Mesenchymal stem cell (in vitro differentiated cells and primary cell): ENCODE measurements around the gene PSMD11.

ENCODE experiments used
- DNase-seq: peaks from one replicate; pipeline ENCODE4 v3.0.0-alpha.2; 2013
- H2AFZ ChIP-seq: one replicate; pipeline ENCODE4 v1.6.1; 2013; ENCODE audit warnings: low read depth, mild to moderate bottlenecking, control low read depth, inconsistent platforms, low read length, moderate library complexity
- H2AK5ac ChIP-seq: 2 replicates; pipeline ENCODE4 v1.6.1; 2013; ENCODE audit warnings: low read length, moderate library complexity, mild to moderate bottlenecking, inconsistent platforms; ENCODE audit not compliant: severe bottlenecking
- H2BK120ac ChIP-seq: one replicate; pipeline ENCODE4 v1.6.1; 2013; ENCODE audit warnings: low read depth, mild to moderate bottlenecking, inconsistent platforms, low read length, moderate library complexity
- H2BK12ac ChIP-seq, 2 experiments: one replicate each; pipeline ENCODE4 v1.6.1; 2013; ENCODE audit warnings: inconsistent platforms in 2 of 2, low read length in 2 of 2, mild to moderate bottlenecking in 2 of 2, moderate library complexity in 2 of 2, control low read depth in 1 of 2
- H2BK15ac ChIP-seq: one replicate; pipeline ENCODE4 v1.6.1; 2013; ENCODE audit warnings: mild to moderate bottlenecking, low read depth, inconsistent platforms; ENCODE audit not compliant: poor library complexity, severe bottlenecking
- H2BK5ac ChIP-seq: 2 replicates; pipeline ENCODE4 v1.6.1; 2013; ENCODE audit warnings: low read depth, mild to moderate bottlenecking, low read length, control low read depth, inconsistent platforms; ENCODE audit not compliant: poor library complexity, severe bottlenecking
- H3K14ac ChIP-seq, 2 experiments: one replicate each; pipeline ENCODE4 v1.6.1; 2013; ENCODE audit warnings: inconsistent platforms in 2 of 2, low read length in 2 of 2, control low read depth in 1 of 2, mild to moderate bottlenecking in 1 of 2, moderate library complexity in 1 of 2
- H3K18ac ChIP-seq, 2 experiments: one replicate each; pipeline ENCODE4 v1.6.1; 2013; ENCODE audit warnings: inconsistent platforms in 2 of 2, low read length in 2 of 2, control low read depth in 1 of 2, low read depth in 1 of 2, mild to moderate bottlenecking in 1 of 2
- H3K23ac ChIP-seq, 2 experiments: one replicate each; pipeline ENCODE4 v1.6.1; 2013; ENCODE audit warnings: inconsistent platforms in 2 of 2, low read length in 2 of 2, mild to moderate bottlenecking in 2 of 2, moderate library complexity in 2 of 2, control low read depth in 1 of 2
- H3K27ac ChIP-seq: 2 replicates; pipeline ENCODE4 v1.5.1; 2013; ENCODE audit warnings: mild to moderate bottlenecking, moderate library complexity, low read length, control low read depth, inconsistent platforms; ENCODE audit not compliant: poor library complexity, severe bottlenecking
- H3K27me3 ChIP-seq, 2 experiments: 2 replicates each; pipeline versions ENCODE4 v1.6.1 to v1.7.0; 2013; ENCODE audit warnings: low read length in 2 of 2, mild to moderate bottlenecking in 2 of 2, moderate library complexity in 2 of 2, control low read depth in 1 of 2, inconsistent platforms in 1 of 2; ENCODE audit not compliant: control insufficient read depth in 1 of 2, insufficient read depth in 1 of 2
- H3K36me3 ChIP-seq, 2 experiments: 2 replicates each; pipeline versions ENCODE4 v1.6.1 to v1.7.0; 2013; ENCODE audit warnings: low read length in 2 of 2, control low read depth in 1 of 2, inconsistent platforms in 1 of 2, low read depth in 1 of 2, mild to moderate bottlenecking in 1 of 2; ENCODE audit not compliant: insufficient read depth in 2 of 2, control insufficient read depth in 1 of 2
- H3K4ac ChIP-seq, 2 experiments: one replicate each; pipeline ENCODE4 v1.6.1; 2013; ENCODE audit warnings: inconsistent platforms in 2 of 2, low read length in 2 of 2, mild to moderate bottlenecking in 2 of 2, moderate library complexity in 2 of 2, control low read depth in 1 of 2, low read depth in 1 of 2
- H3K4me1 ChIP-seq: 2 replicates; pipeline ENCODE4 v1.6.1; 2013; ENCODE audit warnings: low read depth, low read length, control low read depth; ENCODE audit not compliant: control insufficient read depth, insufficient read depth
- H3K4me2 ChIP-seq: 2 replicates; pipeline ENCODE4 v1.6.1; 2013; ENCODE audit warnings: low read length, mild to moderate bottlenecking, inconsistent platforms; ENCODE audit not compliant: poor library complexity, severe bottlenecking
- H3K4me3 ChIP-seq, 2 experiments: 2 replicates each; pipeline versions ENCODE4 v1.5.1 to v1.7.0; 2013; ENCODE audit warnings: low read length in 2 of 2, mild to moderate bottlenecking in 2 of 2, control low read depth in 1 of 2, low read depth in 1 of 2; ENCODE audit not compliant: insufficient read depth in 1 of 2
- H3K79me1 ChIP-seq: replicated peaks from 2 replicates; pipeline ENCODE4 v1.6.1; 2013; ENCODE audit warnings: mild to moderate bottlenecking, control low read depth, low read length, inconsistent platforms; ENCODE audit not compliant: poor library complexity, severe bottlenecking
- H3K9ac ChIP-seq: 2 replicates; pipeline ENCODE4 v1.7.0; 2013; ENCODE audit warnings: mild to moderate bottlenecking, low read length, moderate library complexity
- H3K9me3 ChIP-seq: 2 replicates; pipeline ENCODE4 v1.7.0; 2013; ENCODE audit warnings: mild to moderate bottlenecking, low read length; ENCODE audit not compliant: control insufficient read depth
- H4K8ac ChIP-seq: one replicate; pipeline ENCODE4 v1.6.1; 2013; ENCODE audit warnings: inconsistent platforms, mild to moderate bottlenecking, low read length, moderate library complexity
- H4K91ac ChIP-seq: one replicate; pipeline ENCODE4 v1.6.1; 2013; ENCODE audit warnings: mild to moderate bottlenecking, low read length, inconsistent platforms
- WGBS: methylation state at CpG from one replicate; pipeline ENCODE4 v1.1.7; 2013; ENCODE audit warnings: mixed read lengths; 5-methylcytosine and 5-hydroxymethylcytosine counted together

PSMD11 gene

DNA sequence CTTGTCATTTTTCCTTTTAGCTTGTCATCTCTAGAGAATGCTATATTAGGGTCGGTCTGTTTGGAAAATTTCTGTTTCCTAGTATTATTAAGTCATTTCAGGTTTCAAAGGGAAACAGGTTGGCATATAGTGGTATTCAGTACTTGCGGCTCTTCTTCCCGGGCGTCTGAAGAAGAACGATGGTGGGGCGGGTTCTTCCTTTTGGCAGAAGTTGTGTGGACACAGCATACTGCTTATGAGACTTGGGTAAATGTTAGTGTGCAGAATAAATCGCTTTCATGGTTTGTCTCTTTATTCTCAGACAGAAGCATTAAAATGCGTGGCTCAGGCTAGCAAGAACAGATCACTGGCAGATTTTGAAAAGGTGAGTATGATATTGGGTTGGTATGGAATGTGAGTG lies 32.9 kb downstream of the PSMD11 start:
- DNase-seq = no peak
- H4K91ac ChIP-seq = no peak overlapping the region
- H3K4me3 ChIP-seq = no peak overlapping the region
- H2BK15ac ChIP-seq = no peak overlapping the region
- H2BK120ac ChIP-seq = no peak overlapping the region
- H3K79me1 ChIP-seq = peaks cover 25% of the 10 kb centered on the region
- H3K4me2 ChIP-seq = no peak overlapping the region
- no peak overlapping the region for H3K4ac ChIP-seq
- H3K23ac ChIP-seq = no peak overlapping the region
- no peak overlapping the region for H2BK5ac ChIP-seq
- H2AFZ ChIP-seq = no peak overlapping the region
- no peaks in the 10 kb centered on the region for H3K27me3 ChIP-seq
- H3K14ac ChIP-seq = no peak overlapping the region
- H3K9me3 ChIP-seq = no peaks in the 10 kb centered on the region
- H2BK12ac ChIP-seq = no peak overlapping the region
- no peaks in the 10 kb centered on the region for H3K4me1 ChIP-seq
- H3K27ac ChIP-seq = no peak overlapping the region
- no peak overlapping the region for H2AK5ac ChIP-seq
- H4K8ac ChIP-seq = no peak overlapping the region
- peaks cover 70 to 94% of the 10 kb centered on the region in 2 experiments for H3K36me3 ChIP-seq
- WGBS = 98% methylated on average over 8 of the region's 8 CpGs
- H3K9ac ChIP-seq = no peak overlapping the region
- no peak overlapping the region for H3K18ac ChIP-seq

DNA sequence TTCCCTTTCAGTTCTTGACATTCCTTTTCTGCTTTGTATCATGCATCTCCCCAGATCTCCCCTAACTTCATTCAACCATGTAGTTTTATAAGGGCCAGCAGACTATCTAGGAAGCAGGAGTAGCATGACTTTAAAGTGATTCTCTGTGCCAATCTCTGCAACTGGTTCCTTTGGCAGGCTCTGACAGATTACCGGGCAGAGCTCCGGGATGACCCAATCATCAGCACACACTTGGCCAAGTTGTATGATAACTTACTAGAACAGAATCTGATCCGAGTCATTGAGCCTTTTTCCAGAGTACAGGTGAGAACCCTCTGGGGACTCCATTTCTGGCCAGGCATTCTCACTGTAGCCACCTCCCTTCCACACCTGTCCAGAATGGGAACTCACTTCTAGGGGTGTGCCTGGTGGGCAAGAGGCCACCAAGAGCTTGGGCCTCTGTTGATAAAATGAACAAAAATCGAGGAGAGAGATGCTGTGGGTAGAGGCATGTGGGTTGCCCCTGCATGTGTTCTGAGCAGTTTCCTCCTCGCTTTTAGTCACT lies 34.8 kb downstream of the PSMD11 start:
- Histone ChIP-seq H2AK5ac (no peak overlapping the region), H2AFZ (no peak overlapping the region), H2BK12ac (no peak overlapping the region), H2BK5ac (no peak overlapping the region), H3K27me3 (no peaks in the 10 kb centered on the region), H3K23ac (no peak overlapping the region), H3K27ac (no peak overlapping the region), H3K18ac (no peak overlapping the region), H3K4me2 (no peak overlapping the region), H3K4me3 (no peak overlapping the region), H3K36me3 (peaks cover 61 to 89% of the 10 kb centered on the region in 2 experiments), H3K4ac (no peak overlapping the region), H2BK120ac (no peak overlapping the region), H4K91ac (no peak overlapping the region), H3K14ac (no peak overlapping the region), H2BK15ac (no peak overlapping the region), H3K79me1 (peaks cover 21% of the 10 kb centered on the region), H4K8ac (no peak overlapping the region), H3K9ac (no peak overlapping the region), H3K4me1 (peaks cover 9% of the 10 kb centered on the region), H3K9me3 (no peaks in the 10 kb centered on the region)
- DNase-seq = no peak
- WGBS = 94% methylated on average over 5 of the region's 5 CpGs

DNA sequence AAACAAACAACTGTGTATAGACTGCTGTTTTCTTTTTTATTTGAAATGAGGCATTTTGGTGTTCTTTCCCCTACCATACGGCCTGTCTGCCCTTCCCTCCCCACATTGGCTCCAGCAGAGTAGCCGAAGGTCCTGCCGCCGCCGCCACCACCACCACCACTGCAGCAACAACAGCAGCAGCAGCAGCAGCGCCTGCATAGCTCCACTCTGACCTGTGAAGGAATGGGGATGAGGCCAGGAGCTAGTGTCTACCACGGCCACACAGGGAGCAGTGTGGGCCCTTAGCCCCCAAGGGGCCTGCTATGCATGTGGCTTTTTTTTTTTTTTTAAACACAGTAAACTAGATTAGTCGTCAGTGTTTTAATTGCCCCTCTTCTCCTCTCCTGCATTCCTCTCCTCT lies 36.9 kb downstream of the PSMD11 start:
- Histone ChIP-seq H3K23ac (no peak overlapping the region), H3K9ac (no peak overlapping the region)

DNA sequence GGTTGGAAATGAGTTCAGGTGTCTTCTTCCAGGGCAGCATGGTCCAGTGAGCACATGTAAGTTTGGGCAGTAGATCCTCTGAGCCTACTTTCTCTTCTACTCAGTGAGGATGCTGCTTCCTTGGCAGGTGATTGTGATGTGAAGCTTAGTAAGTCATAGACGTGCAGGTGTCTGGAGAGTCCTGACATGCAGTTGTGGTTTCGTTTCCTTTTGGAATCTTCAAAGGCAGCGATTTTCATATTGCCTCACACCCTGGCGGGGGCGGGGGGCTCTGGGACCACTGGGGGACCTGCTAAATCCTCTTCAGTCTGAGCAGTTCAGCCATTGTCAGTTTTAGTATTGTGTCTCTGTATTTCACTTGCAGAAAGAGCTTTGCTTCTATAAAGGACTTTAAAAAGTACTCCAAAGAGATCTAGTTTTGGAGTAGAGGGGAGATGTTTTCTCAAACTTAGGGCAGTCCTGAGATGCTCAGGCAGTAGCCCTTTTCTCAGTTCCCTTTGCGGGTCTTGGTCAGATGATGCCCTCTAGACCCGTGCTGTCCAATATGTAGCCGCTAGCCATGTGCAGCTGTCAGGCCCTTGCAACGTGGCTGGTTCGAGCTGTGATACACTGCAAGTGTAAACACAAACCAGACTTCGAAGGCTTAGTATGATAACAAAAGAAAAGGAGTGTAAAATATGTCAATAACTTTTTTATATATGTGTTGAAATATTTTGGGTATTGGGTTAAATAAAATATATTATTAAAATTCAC lies 38.4 kb downstream of the PSMD11 start:
- Histone ChIP-seq H3K14ac (no peak overlapping the region), H2BK12ac (no peak overlapping the region), H2AFZ (no peak overlapping the region), H2AK5ac (no peak overlapping the region), H3K18ac (no peak overlapping the region), H3K27ac (no peak overlapping the region), H3K4ac (no peak overlapping the region), H3K4me2 (no peak overlapping the region), H3K79me1 (peaks cover 7% of the 10 kb centered on the region), H2BK15ac (no peak overlapping the region), H3K23ac (no peak overlapping the region), H3K4me1 (peaks cover 18% of the 10 kb centered on the region), H2BK120ac (no peak overlapping the region), H3K27me3 (no peaks in the 10 kb centered on the region), H3K9ac (peak overlapping the region; percentile 12), H3K4me3 (no peak overlapping the region), H3K9me3 (no peaks in the 10 kb centered on the region), H2BK5ac (no peak overlapping the region), H4K91ac (no peak overlapping the region), H4K8ac (no peak overlapping the region), H3K36me3 (peaks cover 40 to 53% of the 10 kb centered on the region in 2 experiments)
- no peak for DNase-seq
- WGBS = 73% methylated on average over 10 of the region's 11 CpGs

More for the DNA sequence above, 36.9 kb downstream of the PSMD11 start:
- no peak overlapping the region for H2BK15ac ChIP-seq
- peaks cover 12% of the 10 kb centered on the region for H3K4me1 ChIP-seq
- no peak overlapping the region for H4K91ac ChIP-seq
- H3K4ac ChIP-seq = no peak overlapping the region
- WGBS = 95% methylated on average over 8 of the region's 8 CpGs
- H4K8ac ChIP-seq = no peak overlapping the region
- no peak overlapping the region for H2BK12ac ChIP-seq
- no peak overlapping the region for H2AK5ac ChIP-seq
- H3K79me1 ChIP-seq = peaks cover 8% of the 10 kb centered on the region
- H3K9me3 ChIP-seq = no peaks in the 10 kb centered on the region
- DNase-seq = no peak
- no peak overlapping the region for H3K4me3 ChIP-seq
- no peak overlapping the region for H3K14ac ChIP-seq
- no peak overlapping the region for H2BK5ac ChIP-seq
- H2BK120ac ChIP-seq = no peak overlapping the region
- no peaks in the 10 kb centered on the region for H3K27me3 ChIP-seq
- no peak overlapping the region for H3K18ac ChIP-seq
- H2AFZ ChIP-seq = no peak overlapping the region
- H3K4me2 ChIP-seq = no peak overlapping the region
- no peak overlapping the region for H3K27ac ChIP-seq
- H3K36me3 ChIP-seq = peaks cover 48 to 68% of the 10 kb centered on the region in 2 experiments
